Measurements from ENCODE around the gene FAIM2.

The FAIM2 gene

GRCh38 chr12:49923035-49923644 lies 19.4 kb upstream of the FAIM2 start:
- no peak overlapping the region for H3K4me3 ChIP-seq (ENCODE audit: low read depth, low read length)
- TF ChIP-seq CTCF (IDR thresholded peaks at IDR 0.05; ENCODE audit: control insufficient read depth, extremely low read depth, insufficient read depth) = no peak

GRCh38 chr12:49922349-49923034 lies 18.8 kb upstream of the FAIM2 start:
- no peak for TF ChIP-seq CTCF (IDR thresholded peaks at IDR 0.05; ENCODE audit: control insufficient read depth, extremely low read depth, insufficient read depth)
- DNase-seq (ENCODE audit: low read depth) = no peak

More at GRCh38 chr12:49923035-49923644, 19.4 kb upstream of the FAIM2 start:
- DNase-seq (ENCODE audit: low read depth) = no peak

GRCh38 chr12:49921936-49922335 lies 18.2 kb upstream of the FAIM2 start:
- H3K4me3 ChIP-seq (ENCODE audit: low read depth, low read length) = no peak overlapping the region
- TF ChIP-seq CTCF (IDR thresholded peaks at IDR 0.05; ENCODE audit: control insufficient read depth, extremely low read depth, insufficient read depth) = no peak
- DNase-seq (ENCODE audit: low read depth) = no peak

More at GRCh38 chr12:49922349-49923034, 18.8 kb upstream of the FAIM2 start:
- H3K4me3 ChIP-seq (ENCODE audit: low read depth, low read length) = no peak overlapping the region

GRCh38 chr12:49921299-49921698 lies 17.6 kb upstream of the FAIM2 start:
- no peak for DNase-seq (ENCODE audit: low read depth)
- TF ChIP-seq CTCF (IDR thresholded peaks at IDR 0.05; ENCODE audit: control insufficient read depth, extremely low read depth, insufficient read depth) = no peak
- no peak overlapping the region for H3K4me3 ChIP-seq (ENCODE audit: low read depth, low read length)

GRCh38 chr12:49920915-49921286 lies 17.2 kb upstream of the FAIM2 start:
- no peak for TF ChIP-seq CTCF (IDR thresholded peaks at IDR 0.05; ENCODE audit: control insufficient read depth, extremely low read depth, insufficient read depth)
- no peak for DNase-seq (ENCODE audit: low read depth)
- no peak overlapping the region for H3K4me3 ChIP-seq (ENCODE audit: low read depth, low read length)

GRCh38 chr12:49920241-49920914 lies 16.7 kb upstream of the FAIM2 start:
- TF ChIP-seq CTCF (IDR thresholded peaks at IDR 0.05; ENCODE audit: control insufficient read depth, extremely low read depth, insufficient read depth) = no peak

More at GRCh38 chr12:49920241-49920914, 16.7 kb upstream of the FAIM2 start:
- H3K4me3 ChIP-seq (ENCODE audit: low read depth, low read length) = no peak overlapping the region
- no peak for DNase-seq (ENCODE audit: low read depth)
